GDM1 (cell line): Measurements from ENCODE around the gene ANXA1.
A peak's percentile ranks its signal among the peaks of the same experiment; 100 is the strongest.

Experiments used
- DNase-seq: peaks from one replicate; lab custom pipeline; 2025; lab: John Stamatoyannopoulos, UW

The ANXA1 gene, protein sequence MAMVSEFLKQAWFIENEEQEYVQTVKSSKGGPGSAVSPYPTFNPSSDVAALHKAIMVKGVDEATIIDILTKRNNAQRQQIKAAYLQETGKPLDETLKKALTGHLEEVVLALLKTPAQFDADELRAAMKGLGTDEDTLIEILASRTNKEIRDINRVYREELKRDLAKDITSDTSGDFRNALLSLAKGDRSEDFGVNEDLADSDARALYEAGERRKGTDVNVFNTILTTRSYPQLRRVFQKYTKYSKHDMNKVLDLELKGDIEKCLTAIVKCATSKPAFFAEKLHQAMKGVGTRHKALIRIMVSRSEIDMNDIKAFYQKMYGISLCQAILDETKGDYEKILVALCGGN

DNA sequence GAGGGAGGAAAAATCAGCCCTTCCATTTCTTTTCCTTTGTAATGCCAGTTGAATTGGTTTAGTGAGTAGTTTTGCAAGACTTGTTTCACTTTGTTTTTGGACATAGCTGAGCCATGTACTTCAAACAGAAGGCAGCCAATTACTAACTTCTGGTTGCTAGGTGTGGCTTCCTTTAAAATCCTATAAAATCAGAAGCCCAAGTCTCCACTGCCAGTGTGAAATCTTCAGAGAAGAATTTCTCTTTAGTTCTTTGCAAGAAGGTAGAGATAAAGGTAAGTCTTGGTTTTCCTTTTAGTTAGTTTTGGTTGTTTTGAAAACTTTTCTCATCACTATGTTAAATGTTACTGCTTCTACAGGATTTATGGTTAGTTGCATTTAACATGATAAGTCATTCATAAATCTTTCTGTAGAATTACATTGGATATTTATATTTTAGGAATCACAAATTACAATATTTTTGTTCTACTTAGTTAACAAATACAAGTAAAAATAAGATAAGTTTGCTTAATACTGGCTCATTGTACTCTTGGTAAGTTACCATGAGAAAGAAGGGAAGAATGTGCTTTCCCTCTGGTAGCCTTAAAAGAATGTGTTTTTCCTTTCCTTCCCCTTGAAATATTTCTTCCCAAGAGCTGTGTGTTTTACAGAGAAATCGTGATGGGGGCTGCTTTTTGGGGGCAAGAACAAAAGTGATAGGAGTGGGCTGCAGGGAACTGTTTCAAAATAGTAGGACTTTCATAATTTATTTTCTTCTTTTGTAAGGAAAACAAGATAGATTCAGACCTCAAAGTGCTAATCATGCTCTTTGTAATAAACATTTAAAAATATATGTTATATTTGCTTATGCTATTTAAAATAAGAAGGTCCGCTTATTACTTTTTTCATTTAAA lies at the start of gene ANXA1:
ANXA1 (plus strand) TSS at position 213 of the 890 bp plus-strand sequence. CDS start 6,671 bp downstream, outside the sequence.
- no peak for DNase-seq

DNA sequence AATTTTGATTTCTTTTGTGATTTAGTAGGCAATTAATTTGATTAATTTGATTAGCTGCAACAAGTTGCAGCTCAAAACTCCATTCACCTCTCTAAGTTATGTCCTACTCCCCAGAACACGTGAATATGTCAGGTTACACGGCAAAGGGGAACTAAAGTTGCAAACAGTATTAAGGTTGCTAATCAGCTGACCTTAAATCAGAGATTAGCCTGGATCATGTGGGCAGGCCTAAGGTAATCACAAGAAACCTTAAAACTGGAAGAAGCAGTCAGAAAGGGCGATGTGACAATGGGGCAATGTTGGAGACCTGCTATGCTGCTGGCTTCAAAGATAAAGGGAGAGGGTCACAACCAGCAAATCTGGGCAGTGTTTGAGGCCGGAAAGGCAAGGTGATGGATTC lies 47.3 kb upstream of the ANXA1 start:
- DNase-seq, result no peak

DNA sequence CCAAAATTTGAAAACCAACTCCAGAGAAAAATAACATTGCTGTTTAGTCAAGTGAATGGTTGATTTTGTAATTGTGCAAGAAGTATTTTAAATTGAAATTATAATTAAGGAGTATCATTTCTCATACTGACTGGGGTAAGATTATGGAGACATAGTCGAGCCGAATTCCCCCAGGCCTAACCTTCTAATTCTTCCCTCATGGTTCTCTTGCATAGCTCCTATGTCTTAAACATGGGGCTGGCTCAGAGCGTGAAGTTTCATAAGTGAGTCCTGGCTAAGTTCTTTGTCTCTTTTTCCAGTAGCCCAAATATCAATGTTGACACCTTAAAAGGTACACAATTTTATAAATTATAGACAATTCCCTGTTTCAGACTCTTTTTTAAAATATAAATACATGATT lies 46.7 kb upstream of the ANXA1 start:
- no peak for DNase-seq

DNA sequence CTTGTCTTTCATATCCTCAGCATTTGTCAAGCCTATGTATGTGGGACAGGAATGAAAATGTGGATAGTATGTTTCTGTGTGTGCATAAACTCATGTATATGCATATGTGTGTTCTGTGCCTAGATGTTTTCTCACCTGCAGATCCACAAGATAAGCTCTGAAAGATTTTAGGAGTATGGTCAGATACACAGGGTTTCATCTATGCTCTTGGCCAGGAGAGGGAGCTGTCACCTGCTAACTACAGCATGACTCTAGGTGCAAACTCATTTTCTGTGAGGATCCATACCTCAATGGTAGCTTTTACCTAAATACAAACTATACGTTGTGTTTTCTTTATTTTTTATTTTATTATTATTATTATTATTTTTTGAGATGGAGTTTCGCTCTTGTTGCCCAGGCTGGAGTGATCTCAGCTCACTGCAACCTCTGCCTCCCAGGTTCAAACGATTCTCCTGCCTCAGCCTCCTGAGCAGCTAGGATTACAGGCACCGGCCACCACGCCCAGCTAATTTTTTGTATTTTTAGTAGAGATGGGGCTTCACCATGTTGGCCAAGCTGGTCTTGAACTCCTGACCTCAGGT lies 44.1 kb upstream of the ANXA1 start:
- DNase-seq, result peak; percentile 40

DNA sequence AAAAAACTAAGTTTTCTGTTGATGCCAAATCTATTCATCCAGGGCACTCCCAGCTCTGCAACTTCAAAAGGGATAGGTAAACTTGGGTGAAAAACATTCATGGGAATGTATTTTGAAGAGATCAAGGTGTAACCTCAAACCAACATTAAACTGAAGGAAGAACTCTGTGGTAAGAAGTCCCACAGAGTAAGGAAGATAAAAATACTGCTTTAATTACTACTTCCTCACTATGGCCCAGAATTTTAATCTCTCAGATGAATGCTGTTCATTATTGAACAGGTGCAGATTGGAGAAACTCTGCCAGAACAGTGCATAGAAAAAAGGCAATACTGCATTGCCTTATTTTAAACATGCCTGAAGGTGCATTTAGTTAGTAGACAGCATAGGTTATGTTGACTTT lies 37.6 kb upstream of the ANXA1 start:
- DNase-seq, result no peak

DNA sequence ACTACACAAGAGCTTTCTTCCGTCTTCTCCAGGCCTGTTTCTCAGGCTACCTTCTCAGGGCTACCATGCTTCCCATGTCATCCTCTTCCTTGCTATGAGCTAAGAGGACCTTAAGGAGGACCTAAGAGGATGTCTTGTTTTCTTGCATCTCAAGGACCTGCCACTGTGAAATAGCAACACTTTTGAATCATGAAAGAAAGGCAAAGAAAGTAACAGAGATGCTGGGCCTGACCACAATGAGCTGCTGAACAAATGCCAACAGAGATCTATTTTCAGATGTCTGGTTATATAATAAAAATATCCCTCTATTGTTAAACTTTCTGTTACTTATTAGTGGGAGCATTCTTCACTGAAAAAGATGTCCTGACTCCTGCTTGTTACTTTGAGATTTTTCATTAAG lies 36.7 kb upstream of the ANXA1 start:
- no peak for DNase-seq

DNA sequence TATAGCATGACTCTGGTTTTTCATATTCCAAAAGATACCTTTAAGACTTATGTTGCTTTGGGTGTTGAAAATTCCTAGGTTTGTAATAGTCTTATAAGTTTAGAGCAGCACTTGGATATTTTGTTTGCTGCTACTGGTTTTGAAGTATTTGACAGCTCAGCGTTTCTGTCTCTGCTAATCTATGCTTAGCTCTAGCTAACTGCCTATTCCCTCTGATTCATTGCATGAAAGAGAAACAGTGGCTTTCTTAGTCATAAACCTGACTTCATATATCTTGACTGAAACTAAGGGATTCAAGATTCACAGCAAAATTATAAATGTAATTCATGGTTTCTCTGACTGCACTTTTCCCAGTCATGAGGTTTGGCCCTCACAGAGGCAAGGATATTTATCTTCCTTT lies 35.6 kb upstream of the ANXA1 start:
- DNase-seq, result no peak

DNA sequence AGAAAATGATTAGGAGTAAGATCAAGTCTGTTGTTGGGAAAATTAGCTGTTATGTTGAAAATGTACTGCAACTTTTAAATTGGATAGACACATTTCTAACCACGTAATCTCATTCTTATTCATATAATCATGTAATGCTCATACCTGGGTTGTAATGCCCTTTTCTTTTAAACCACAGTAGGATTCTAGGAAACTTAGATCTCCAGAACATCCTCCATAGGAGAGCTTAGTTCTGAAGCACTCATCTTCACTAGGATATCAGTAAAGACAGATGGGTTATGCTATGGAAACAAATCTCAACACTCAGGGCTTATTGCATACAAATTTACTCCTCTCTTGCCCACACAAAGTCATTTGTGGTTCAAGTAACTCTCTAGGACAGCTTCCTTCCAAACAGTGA lies 34.8 kb upstream of the ANXA1 start:
- DNase-seq, result no peak

DNA sequence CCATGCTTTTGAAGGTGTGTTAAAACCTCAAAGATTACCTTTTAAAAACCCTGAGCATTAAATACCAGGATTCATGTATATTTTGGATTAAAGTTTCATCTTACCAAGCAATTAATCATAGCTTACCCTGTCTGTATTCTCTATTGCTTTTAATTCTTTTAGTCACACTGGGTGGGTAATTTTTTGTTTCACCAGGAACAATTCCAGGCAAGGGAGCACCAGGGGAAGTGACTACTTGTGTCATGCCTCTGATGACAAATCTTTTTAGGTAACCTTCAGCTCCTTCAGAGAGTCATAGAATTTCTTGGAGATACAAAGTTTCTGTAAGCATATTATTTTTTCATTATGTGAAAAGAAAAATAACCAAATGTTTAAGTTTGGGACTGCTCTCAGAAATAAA lies 33.4 kb upstream of the ANXA1 start:
- DNase-seq, result no peak

DNA sequence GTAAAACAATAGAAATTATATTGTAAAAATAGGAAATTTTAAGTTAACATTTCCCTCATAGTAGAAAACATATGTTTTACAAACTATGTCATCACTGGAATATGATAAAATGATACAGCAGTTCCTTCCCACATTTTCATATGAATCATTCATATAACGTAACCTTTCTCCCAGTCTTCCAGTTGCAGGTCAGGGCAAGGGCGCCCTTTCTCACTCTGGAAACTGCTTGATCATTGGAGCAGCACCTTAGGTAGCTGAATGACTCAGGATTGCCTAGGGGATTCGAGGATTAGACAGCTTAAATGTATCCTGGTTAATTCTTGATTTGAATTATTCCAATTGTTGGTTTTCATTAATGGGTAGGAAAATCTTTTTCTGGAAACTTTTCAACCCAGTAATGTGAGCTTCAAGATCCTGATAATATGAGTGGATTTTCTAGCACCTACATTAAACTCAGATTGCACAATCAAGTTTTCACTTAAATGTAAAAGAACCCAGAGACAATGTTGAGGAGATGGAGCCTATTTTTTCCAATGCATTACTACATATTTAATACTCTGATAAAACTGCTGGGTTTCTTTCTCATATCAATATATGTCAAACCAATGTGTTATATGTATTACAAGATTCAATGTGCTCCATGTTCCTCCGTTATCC lies 32.6 kb upstream of the ANXA1 start:
- DNase-seq, result no peak

DNA sequence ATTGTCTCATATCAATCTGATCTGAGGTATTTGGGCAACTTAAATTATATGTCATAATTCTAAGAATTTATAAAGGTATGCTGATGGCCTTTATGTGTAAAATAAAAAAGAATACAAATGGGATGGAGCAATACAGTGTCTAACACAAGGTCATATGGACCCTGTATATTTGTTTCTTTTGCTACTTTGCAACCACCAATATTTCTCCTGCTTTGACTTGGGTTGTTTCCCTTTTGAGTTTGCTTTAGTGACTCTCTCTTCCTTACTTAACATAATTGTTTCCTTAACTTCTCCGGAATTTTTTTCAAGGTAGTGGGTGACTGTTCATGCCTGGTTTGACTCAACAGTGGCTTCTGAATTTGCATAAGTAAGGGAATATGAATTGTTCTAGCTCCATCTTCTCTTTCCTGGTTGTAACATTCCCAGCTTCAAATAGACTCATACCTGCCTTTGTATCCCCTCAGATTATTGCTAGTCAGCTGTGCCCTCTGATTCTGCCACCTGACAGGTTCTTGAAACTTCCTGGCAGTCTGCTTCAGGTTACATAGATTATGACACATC lies 30.2 kb upstream of the ANXA1 start:
- DNase-seq, result no peak

DNA sequence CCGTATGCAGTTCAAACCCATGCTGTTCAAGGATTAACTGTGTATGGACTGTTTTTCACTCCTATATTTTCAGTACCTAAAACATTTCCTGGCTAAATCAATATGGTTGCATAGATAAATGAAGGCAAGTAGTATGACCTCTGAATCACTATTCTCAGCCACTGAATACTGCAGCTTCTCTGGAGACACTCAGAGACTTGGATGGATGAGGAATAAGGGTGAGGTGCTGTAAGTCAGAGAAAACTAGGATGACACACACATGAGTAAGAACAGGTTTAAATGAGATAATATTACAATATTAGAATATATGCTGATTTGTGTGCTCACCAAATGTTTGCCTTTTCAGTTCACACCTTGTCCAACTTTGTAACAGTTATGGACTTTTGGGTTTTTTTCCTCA lies 26.0 kb upstream of the ANXA1 start:
- no peak for DNase-seq

DNA sequence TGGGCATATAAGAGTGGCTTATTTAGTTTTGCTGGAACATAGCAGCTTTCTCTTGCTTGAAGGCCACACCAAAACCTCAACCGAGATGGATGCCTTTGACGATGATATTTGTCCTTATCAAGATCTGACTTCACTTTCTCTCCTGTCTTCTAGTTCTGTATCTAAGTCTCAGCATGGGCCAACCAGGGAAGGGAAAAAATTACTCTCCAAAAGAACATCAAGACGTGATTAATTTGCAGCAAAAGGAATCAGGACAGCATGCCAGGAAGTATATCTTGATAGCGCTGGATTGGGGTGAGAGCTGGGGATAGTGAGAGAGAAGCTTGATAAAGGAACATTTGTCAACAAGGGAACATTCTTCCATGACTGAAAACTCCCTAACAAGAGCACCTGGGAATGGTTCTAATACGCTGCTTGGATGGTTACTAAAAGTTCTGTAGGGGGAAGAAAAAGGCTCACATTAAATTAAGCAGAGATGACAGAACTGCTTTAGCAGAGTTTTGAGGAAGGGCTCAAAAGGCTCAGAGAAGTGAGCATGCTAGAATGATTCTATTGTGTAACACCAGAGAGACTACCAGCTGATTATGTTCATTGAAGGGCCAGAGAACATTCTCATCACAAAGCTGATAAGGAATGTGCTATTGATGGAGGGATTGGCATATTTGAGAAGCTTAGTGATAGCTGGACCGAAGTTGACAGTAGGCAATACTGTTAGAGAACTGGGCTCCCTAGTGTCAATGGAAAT lies 21.6 kb upstream of the ANXA1 start:
- no peak for DNase-seq

DNA sequence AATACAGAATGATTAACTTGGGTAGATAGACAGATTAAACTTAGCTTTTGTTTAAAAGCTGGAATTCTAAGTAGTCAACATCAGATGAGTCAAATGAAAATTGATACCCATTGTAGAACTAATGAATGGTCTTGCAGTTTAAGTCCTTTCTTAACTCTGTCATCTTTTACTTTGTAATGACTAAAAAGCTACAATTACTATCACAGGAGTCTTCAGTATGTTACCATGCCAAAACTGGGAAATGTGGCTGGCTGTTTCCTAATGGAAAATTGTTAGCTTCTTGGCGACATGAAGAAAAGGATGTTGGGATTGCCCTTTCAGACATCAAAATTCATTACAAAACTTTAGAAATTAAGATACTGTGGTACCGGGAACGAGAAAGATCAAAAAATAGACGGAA lies 20.2 kb upstream of the ANXA1 start:
- DNase-seq, result no peak

DNA sequence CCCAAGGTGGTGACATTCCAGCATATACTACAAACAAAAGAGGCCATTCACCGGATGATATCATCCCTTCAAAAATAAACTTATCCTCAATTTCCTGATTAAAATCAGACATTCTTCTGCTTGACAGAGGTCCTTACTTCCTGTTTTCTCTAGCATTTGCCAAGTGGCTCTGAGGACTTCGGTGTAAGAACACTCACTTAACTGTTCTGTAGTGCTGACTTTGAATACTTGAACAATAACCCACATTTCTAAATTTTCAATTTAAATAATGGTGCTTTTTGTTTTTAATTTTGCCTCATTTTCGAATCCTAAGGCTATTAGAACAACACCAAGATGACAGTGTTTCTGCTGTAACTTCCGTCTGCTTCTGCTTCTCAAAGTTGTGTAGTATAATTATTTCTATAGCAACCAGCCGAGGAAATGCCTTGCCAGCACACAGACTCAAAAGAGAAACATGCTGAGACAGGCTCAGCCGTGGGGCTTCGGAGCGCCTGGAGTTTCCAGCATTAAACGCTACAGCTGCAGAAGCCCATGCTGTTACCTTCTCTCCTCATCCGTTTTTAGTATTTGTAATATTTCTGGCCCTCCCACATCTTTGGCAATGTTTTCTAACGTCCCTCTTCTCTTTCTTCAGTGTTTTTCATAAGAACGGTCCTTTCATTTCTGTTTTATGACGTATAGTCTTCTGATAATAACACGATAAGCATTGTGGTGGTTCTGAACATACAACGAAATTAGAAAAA lies 19.5 kb upstream of the ANXA1 start:
- peak; percentile 67 for DNase-seq

DNA sequence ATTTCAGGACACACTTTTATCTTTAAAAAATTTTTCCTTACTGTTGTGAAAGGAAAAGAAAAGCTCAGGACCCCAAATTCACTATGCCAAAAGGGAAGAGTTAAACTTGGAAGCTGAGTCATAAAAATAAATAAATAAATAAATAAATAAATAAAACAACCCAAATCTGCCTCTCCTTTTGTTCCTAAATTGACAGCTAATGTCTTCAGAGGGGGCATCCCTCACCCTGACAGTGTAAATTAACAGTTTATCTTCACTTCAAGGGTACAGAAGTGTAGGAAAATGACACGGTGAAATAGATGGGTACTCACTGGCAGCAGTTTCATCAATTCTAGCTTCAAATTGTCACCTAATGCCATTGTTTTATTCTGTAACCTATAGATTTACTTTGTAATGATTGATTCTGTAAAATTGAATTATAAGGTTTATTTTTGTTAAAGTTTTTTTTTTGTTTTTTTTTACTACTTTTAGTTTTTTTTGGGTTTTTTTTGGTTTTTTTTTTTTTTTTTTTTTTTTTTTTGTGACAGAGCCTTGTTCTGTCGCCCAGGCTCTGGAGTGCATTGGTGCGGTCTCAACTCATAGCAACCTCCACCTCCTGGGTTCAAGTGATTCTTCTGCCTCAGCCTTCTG lies 18.5 kb upstream of the ANXA1 start:
- no peak for DNase-seq

DNA sequence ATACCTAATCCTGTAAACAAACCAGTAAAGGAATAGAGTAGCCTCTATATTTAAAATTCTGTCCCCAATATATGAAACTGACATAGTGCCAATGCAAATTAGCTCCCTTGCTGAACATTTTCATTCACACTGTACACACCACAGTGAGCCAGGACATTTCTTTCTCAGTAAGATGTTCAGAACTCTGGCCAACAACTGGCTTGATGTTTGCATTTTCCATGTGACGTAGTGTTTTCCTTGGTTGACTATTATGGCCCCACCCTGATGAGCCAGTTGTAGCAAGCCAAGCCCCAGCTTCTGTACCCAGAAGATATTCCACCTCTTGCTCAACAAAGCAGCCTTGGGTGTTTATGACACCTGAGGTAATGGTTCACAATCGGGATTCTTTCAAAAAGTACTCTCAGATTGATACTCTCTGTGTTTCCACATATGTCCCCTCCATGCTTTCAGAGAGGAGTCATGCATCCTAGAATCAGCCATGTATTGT lies 17.7 kb upstream of the ANXA1 start:
- DNase-seq, result no peak

DNA sequence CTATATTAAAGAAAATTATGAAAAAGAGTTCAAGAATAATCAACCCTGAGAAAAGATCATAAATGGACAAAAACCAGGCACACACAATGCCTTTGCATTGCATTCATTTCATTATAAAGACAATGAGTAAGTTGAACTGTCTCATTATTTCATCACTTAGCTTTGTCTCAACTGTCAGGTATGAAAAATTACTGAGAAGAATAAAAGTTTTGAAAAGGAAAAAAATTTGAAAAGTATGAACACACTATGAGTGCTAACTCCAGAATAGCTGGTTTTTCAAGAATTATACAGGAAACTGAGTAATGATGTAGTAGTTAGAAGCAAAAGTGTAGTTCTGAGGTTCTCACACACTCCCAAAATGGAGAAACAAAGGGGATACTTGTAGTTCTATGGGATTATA lies 16.3 kb upstream of the ANXA1 start:
- no peak for DNase-seq

DNA sequence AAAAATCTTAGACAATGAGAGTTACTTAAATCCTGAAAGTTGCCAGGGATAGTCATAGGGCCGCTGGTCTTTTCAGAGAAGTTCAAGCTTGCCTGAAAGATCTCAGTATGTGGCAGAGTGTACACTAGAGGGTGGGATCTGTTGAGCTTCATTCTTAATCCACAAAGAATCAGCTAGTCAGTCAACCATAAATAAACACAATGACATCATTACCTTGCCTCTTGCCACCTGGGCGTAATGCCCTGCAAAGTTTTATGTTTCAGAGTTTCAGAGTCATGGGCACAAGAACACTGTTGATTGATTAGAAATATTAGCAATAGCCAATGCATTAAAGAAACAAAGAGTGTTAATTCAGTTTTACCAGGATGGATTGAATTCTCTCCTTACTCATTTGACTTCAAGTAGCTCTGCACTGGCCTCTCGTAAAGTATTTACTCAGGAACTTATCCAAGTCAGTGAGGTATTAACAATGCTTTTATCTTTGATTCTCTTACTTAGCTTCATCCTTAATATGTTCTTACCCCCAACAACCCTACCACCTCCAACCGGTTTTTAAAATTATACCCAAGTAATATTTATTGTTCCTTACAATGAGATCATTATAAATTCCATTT lies 14.3 kb upstream of the ANXA1 start:
- DNase-seq, result no peak

DNA sequence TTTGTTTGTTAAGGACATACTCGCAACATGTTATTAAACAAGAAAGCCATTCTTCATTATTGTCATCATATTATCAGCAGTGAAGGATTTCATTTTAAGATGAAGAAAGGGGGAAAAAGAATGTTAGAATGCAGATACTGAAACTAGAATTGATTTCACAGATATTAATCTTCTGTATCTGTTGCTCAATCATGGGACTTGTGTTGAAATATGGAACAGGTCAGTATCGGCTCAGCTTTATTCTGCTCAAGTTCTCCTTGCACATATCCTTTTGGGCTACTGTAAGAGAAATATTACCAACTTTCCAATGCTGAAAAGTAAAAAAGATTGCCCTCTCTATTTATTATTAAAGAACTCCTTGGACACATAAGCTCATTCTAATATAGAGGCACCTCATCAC lies 13.8 kb upstream of the ANXA1 start:
- no peak for DNase-seq
